Glutamatergic neuron (in vitro differentiated cells): ENCODE measurements around the gene ZFYVE1. TPM values are rescaled to one million over a fixed set of nuclear protein-coding genes. Genes with fewer than 3 reads are reported as not detected.

Source experiments
- DNase-seq: peaks from one replicate; pipeline ENCODE4 v3.0.0; 2022
- H3K27ac Mint-ChIP-seq: one replicate; pipeline ENCODE4 v1.8.0; 2020; ENCODE audit warnings: mild to moderate bottlenecking, mixed read lengths, inconsistent platforms; ENCODE audit not compliant: unreplicated experiment
- H3K27me3 Mint-ChIP-seq: one replicate; pipeline ENCODE4 v1.8.0; 2020; ENCODE audit warnings: mild to moderate bottlenecking, moderate library complexity, mixed read lengths, inconsistent platforms; ENCODE audit not compliant: unreplicated experiment
- H3K36me3 Mint-ChIP-seq: one replicate; pipeline ENCODE4 v1.8.0; 2020; ENCODE audit warnings: mild to moderate bottlenecking, mixed read lengths, inconsistent platforms; ENCODE audit not compliant: unreplicated experiment
- H3K4me1 Mint-ChIP-seq: one replicate; pipeline ENCODE4 v1.8.0; 2020; ENCODE audit warnings: mild to moderate bottlenecking, low read depth, mixed read lengths, inconsistent platforms; ENCODE audit not compliant: unreplicated experiment
- H3K4me3 Mint-ChIP-seq: one replicate; pipeline ENCODE4 v1.8.0; 2020; ENCODE audit warnings: mild to moderate bottlenecking, mixed read lengths, inconsistent platforms; ENCODE audit not compliant: unreplicated experiment
- H3K9me3 Mint-ChIP-seq: one replicate; pipeline ENCODE4 v1.8.0; 2020; ENCODE audit warnings: mild to moderate bottlenecking, moderate library complexity, mixed read lengths, inconsistent platforms; ENCODE audit not compliant: unreplicated experiment
- total RNA-seq: library from RNA; stranded (reverse); fragmentation: NEBNext Ultra II Directional; extraction: Animal tissue kit (Norgen Biotek cat#: 25700); gene quantifications from one replicate; pipeline ENCODE4 v1.2.1, GENCODE V29; 2021; ENCODE audit not compliant: unreplicated experiment
- TF ChIP-seq, protein P1 (sequence below): fragments of 200-600 bp; sonication (generic); IDR thresholded peaks from one replicate; pipeline ENCODE4 v1.5.0; 2021; ENCODE audit not compliant: partially characterized antibody, unreplicated experiment

The ZFYVE1 gene
- total RNA-seq, 1 donor from 2014 or later: 43.7 TPM

- no peak for DNase-seq
- TF ChIP-seq, protein P1, sequence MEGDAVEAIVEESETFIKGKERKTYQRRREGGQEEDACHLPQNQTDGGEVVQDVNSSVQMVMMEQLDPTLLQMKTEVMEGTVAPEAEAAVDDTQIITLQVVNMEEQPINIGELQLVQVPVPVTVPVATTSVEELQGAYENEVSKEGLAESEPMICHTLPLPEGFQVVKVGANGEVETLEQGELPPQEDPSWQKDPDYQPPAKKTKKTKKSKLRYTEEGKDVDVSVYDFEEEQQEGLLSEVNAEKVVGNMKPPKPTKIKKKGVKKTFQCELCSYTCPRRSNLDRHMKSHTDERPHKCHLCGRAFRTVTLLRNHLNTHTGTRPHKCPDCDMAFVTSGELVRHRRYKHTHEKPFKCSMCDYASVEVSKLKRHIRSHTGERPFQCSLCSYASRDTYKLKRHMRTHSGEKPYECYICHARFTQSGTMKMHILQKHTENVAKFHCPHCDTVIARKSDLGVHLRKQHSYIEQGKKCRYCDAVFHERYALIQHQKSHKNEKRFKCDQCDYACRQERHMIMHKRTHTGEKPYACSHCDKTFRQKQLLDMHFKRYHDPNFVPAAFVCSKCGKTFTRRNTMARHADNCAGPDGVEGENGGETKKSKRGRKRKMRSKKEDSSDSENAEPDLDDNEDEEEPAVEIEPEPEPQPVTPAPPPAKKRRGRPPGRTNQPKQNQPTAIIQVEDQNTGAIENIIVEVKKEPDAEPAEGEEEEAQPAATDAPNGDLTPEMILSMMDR: no peak
- Mint-ChIP-seq H3K4me1 (peaks cover 5% of the 10 kb centered on the region), H3K27ac (no peak overlapping the region), H3K9me3 (no peaks in the 10 kb centered on the region), H3K27me3 (no peaks in the 10 kb centered on the region), H3K4me3 (no peak overlapping the region), H3K36me3 (no peaks in the 10 kb centered on the region)
These were observed 106.9 kb downstream of the ZFYVE1 start for GRCh38 chr14:72920008-72920407.

Other genes starting within 250 kb of the ZFYVE1 start
- gene DPF3, start 133.0 kb downstream of the ZFYVE1 start, total RNA-seq: 13.7 TPM
- gene DCAF4, start 100.6 kb downstream of the ZFYVE1 start, total RNA-seq: 23.4 TPM
- 118 TPM for gene RBM25, start 31.4 kb upstream of the ZFYVE1 start, total RNA-seq
- 79.7 TPM for gene PSEN1, start 109.4 kb upstream of the ZFYVE1 start, total RNA-seq
- 2.8 TPM for gene PAPLN, start 210.4 kb upstream of the ZFYVE1 start, total RNA-seq